ENCODE results near the gene CDC14B. TPM values are rescaled to one million over a fixed set of nuclear protein-coding genes. Genes with fewer than 3 reads are reported as not detected.

Gene CDC14B
- total RNA-seq, 1 experiment from 2014 or later, result 28.4 TPM

GRCh38 chr9:96607971-96608370 is 11.7 kb downstream of the CDC14B start:
- Histone ChIP-seq H4K5ac (ENCODE audit: insufficient read length, low read depth, low read length) (no peak overlapping the region), H3K23ac (ENCODE audit: insufficient read length, low read depth, low read length) (no peak overlapping the region), H4K20me1 (ENCODE audit: control insufficient read depth, insufficient read depth, insufficient read length) (no peaks in the 10 kb centered on the region), H2BK12ac (ENCODE audit: insufficient read length, low read depth, low read length) (no peak overlapping the region), H4K91ac (ENCODE audit: insufficient read length, low read depth, low read length) (no peak overlapping the region), H2BK15ac (ENCODE audit: low read depth, low read length) (no peak overlapping the region), H3K18ac (ENCODE audit: insufficient read length, low read depth, low read length) (no peak overlapping the region), H2AFZ (ENCODE audit: low read length) (no peak overlapping the region), H3K27ac (ENCODE audit: insufficient read length, low read depth, low read length) (no peak overlapping the region), H2AK5ac (ENCODE audit: insufficient read length, low read length) (no peak overlapping the region), H3K4me1 (ENCODE audit: insufficient read depth, low read length) (peaks cover 10% of the 10 kb centered on the region; the same call in 1 of the 2 replicates), H3K4ac (ENCODE audit: low read depth, low read length) (no peak overlapping the region), H3K23me2 (ENCODE audit: insufficient read length, low read depth, low read length, poor library complexity, severe bottlenecking) (no peaks in the 10 kb centered on the region), H2BK20ac (ENCODE audit: low read depth, low read length, poor library complexity, severe bottlenecking) (no peak overlapping the region), H3K56ac (ENCODE audit: insufficient read length, low read depth, low read length) (no peak overlapping the region), H3K79me2 (ENCODE audit: insufficient read depth, low read length) (peaks cover 4% of the 10 kb centered on the region; the same call in 1 of the 2 replicates), H3K27me3 (ENCODE audit: insufficient read depth, low read length) (no peaks in the 10 kb centered on the region), H2BK120ac (ENCODE audit: low read depth, low read length, poor library complexity, severe bottlenecking) (no peak overlapping the region), H3K4me2 (ENCODE audit: insufficient read depth, insufficient read length, low read length) (no peak overlapping the region), H3K9me3 (ENCODE audit: control insufficient read depth, low read depth, low read length) (no peaks in the 10 kb centered on the region), H3K14ac (ENCODE audit: insufficient read depth, low read length) (no peak overlapping the region), H3K79me1 (ENCODE audit: insufficient read depth, low read depth, low read length, poor library complexity, severe bottlenecking) (peaks cover 11% of the 10 kb centered on the region), H3T11ph (ENCODE audit: low read length) (no peak overlapping the region), H4K8ac (replicated peaks; ENCODE audit: insufficient read length, low read depth, low read length) (no peak overlapping the region), H3K9ac (ENCODE audit: extremely low read depth, insufficient read length, low read length) (no peak overlapping the region), H2BK5ac (ENCODE audit: insufficient read length, low read length) (no peak overlapping the region)
- no peak for TF ChIP-seq CTCF (conservative IDR thresholded peaks at IDR 0.05)
- no peaks in the 10 kb centered on the region for H3K27me3 Mint-ChIP-seq (ENCODE audit: low read depth)
- H3K36me3 Mint-ChIP-seq (ENCODE audit: insufficient read depth in 1 of 3, low read depth in 3 of 3), result peaks cover 0 to 2% (median 0%) of the 10 kb centered on the region in 3 experiments; a peak in 2 of 7 replicates
- H3K9me3 Mint-ChIP-seq, result no peaks in the 10 kb centered on the region
- peaks cover 15 to 22% of the 10 kb centered on the region in 2 experiments for H3K4me1 Mint-ChIP-seq
- H3K4me3 Mint-ChIP-seq, result no peak overlapping the region
- H3K27ac Mint-ChIP-seq, result 0 out of 7 replicates have a peak overlapping the region, but pooled peaks of 1 of the 3 experiments have one; percentile 41
- DNase-seq, result no peak
- no CpG with 5 or more reads among the region's 3 CpGs for WGBS (ENCODE audit: extremely low coverage, insufficient read length, low lambda C conversion rate)
